NCI-H226 (cell line): Measurements from ENCODE around the gene TTC27.

Experiments
- DNase-seq: peaks from one replicate; pipeline ENCODE4 v3.0.0-alpha.2; 2015

Gene TTC27

GRCh38 chr2:32758232-32758631 lies 130.4 kb downstream of the TTC27 start:
- no peak for DNase-seq

- DNase-seq: no peak
These were observed 132.8 kb downstream of the TTC27 start for GRCh38 chr2:32760628-32761027.

GRCh38 chr2:32768387-32769174 lies 140.7 kb downstream of the TTC27 start:
- peak; percentile 67 for DNase-seq

GRCh38 chr2:32770360-32770759 lies 142.5 kb downstream of the TTC27 start:
- DNase-seq: no peak

- peak; percentile 14 for DNase-seq
These were observed 145.0 kb downstream of the TTC27 start for GRCh38 chr2:32772638-32773447.

- no peak for DNase-seq
These were observed 145.6 kb downstream of the TTC27 start for GRCh38 chr2:32773448-32773808.

- DNase-seq: no peak
These were observed 148.1 kb downstream of the TTC27 start for GRCh38 chr2:32775954-32776353.

- no peak for DNase-seq
These were observed 149.9 kb downstream of the TTC27 start for GRCh38 chr2:32777714-32778113.

- DNase-seq: peak; percentile 53
These were observed 153.1 kb downstream of the TTC27 start for GRCh38 chr2:32780961-32781360.

GRCh38 chr2:32783469-32783868 lies 155.6 kb downstream of the TTC27 start:
- no peak for DNase-seq

GRCh38 chr2:32783933-32784332 lies 156.1 kb downstream of the TTC27 start:
- no peak for DNase-seq

GRCh38 chr2:32787207-32787606 lies 159.4 kb downstream of the TTC27 start:
- no peak for DNase-seq

- no peak for DNase-seq
These were observed 160.3 kb downstream of the TTC27 start for GRCh38 chr2:32788114-32788513.

GRCh38 chr2:32792416-32792815 lies 164.6 kb downstream of the TTC27 start:
- peak; percentile 39 for DNase-seq

GRCh38 chr2:32798829-32799228 lies 171.0 kb downstream of the TTC27 start:
- no peak for DNase-seq

- no peak for DNase-seq
These were observed 173.9 kb downstream of the TTC27 start for GRCh38 chr2:32801741-32802140.

GRCh38 chr2:32802877-32803276 lies 175.0 kb downstream of the TTC27 start:
- DNase-seq: no peak

- DNase-seq: no peak
These were observed 176.4 kb downstream of the TTC27 start for GRCh38 chr2:32804205-32804604.

- DNase-seq: peak; percentile 74
These were observed 177.6 kb downstream of the TTC27 start for GRCh38 chr2:32805104-32806095.

- DNase-seq: no peak
These were observed 179.0 kb downstream of the TTC27 start for GRCh38 chr2:32806857-32807256.

GRCh38 chr2:32807662-32808061 lies 179.8 kb downstream of the TTC27 start:
- DNase-seq: no peak

GRCh38 chr2:32810909-32811495 lies 183.2 kb downstream of the TTC27 start:
- no peak for DNase-seq

- DNase-seq: no peak
These were observed 183.8 kb downstream of the TTC27 start for GRCh38 chr2:32811696-32812095.
